ENCODE data around the gene HMOX1.
"Not testable (repeated sequence)": the region's sequence is repeated elsewhere in the genome, so short reads cannot be mapped to it uniquely, and the experiment has no call there.

The HMOX1 gene

DNA sequence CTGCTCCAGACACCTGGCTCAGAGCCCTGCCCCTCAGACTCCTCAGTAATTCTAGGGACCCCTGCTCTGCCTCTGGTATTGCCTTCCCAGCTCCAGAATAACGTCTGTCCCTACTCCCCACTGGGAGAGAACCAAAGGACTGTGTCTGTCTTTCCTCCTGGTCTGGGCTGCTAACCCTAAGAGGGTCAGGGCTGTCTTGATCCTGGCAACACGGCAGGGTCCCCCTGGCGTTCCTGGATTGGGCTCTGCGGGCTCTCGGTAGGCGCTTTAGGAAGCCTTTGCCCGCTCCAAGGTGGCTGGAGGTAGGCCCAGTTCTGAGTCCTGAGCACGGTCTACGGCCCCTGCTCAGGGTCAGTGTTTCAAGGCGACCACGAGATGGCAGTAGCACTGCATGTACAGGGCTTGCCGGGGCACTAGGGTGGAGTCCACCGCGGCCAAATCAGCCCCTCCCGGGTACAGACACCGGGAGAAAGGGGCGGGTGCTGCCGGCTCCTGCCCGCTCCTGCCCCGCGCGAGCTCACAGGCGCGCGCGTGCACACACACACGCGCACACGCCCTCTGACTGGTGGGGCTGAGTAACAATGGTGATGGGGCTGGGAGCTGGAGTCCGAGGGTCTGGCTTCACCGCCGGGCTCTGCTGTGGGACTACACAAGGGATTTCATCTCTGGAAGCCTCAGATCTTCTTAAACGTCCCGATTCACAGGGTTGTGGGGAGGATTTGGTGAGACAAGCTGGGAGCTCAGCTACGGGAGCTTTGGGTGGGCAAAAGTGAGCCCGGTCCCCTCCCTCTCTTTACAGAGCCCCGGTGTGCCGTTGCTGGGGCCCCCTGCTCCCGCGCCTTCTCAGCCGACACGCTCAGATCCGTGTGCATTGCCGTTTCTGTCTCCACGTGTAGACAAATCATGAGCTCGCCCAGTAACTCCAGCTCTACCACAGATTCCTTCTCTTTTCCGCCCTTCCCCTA, 30.1 kb upstream of the HMOX1 start:
- peak; percentile 89 for DNase-seq

DNA sequence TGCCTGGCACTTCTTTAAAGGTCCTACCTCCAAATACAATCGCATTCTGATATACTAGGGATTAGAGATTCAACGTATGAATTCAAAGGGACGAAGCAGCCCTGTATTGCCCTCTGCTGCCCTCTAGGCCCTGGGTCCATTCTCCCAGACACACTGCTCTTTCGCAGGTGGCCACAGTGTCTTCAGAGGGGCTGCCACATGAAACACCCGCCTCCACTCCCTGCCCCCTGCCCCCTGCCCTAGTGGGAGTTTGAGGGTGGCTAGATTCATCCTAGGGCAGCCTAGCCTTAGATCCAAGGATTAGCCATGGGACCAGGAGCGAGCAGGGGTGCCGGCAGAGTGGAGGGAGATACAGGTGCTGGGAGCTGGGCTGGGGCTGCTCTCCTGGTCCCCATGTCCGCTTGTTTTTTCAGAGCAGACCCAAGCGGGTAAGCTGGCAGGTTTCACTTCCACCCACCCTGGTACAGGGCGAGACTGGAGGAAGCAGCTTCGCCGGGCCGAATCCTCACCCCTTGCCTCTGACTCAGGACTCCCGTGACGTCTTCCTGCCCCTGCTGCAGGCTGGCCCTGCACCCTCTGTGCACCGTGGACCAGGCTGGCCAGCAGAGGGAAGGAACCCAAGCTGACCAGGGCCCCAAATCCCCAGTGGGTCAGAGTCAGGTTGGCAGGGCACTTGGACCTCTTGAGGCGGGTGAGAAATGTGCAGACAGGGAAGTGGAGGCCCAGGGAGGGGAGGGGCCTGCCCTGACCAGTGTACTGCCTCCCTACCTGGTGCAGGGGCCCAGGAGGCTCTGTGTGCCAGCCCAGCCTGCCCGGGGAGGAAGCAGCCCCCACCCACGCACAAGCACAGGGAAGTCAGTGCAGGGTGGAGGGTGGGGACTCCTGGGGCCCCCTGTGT, 28.4 kb upstream of the HMOX1 start:
- DNase-seq: peak; percentile 41

DNA sequence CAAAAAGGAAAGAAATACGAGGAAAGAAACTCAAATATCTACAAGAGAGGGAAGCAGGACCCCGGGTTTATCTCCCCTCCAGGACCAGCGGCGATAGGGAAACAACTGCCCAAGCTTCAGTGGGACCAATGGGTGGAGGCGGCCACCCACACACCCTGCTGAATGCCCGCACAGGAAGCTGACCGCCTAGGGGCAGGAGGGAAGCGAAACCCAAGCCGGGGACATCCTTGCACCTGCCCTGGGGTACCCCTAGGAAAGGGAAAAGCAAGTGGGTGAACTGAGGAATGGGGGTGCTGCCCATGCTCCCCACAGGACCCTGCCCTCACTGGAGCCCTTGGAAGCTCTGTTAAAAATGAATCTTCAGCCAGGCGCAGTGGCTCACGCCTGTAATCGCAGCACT, 27.6 kb upstream of the HMOX1 start:
- no peak for DNase-seq

DNA sequence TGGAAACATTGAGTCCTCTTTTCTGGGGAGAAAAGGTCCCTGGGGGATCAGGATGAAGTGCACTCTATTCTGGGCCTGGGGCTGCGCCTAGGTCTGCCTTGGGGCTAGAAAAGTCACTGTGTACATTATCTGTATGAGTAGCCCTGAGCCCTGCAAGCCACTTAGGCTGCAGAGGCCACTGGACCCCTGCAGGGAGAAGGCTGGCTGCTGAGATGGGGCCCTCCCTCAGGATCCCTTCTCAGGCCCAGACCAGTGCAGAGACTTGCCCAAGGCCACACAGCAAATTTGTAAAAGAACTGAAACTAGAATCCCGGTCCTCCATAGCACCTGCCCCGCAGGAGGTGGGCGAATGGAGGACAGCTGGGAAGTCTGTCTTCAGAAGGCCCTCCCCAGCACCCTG, 26.8 kb upstream of the HMOX1 start:
- no peak for DNase-seq

DNA sequence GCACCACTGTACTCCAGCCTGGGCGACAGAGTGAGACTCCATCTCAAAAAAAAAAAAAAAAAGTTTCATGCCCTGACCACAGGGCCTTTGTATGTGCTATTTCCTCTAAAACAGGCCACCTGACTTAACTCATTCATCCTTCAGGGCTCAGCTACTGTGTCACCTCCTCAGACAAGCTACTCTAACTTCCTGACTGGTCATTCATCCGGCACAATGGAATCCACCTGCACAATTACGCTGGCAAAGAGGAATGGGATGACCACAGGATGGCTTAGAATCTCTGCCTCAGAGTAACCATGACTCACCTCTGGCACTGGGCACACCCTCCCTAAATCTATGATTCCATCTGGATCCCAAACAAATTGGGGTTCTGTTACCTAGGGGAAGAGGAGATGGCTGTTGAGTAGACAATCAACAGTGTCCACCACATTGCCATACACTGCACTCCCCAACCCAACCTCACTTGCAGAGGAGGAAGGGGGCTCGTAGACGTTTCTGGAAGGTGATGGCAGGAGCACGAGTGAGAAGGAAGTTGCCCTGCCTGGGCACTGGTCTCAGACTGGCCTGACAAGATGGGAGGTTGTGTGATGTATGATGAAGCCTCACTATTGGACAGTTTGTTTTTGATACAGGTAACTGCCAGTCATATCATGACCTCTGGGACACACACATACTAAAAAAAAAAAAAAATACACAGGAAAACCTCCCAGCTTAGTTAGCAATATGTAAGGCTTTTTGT, 22.8 kb upstream of the HMOX1 start:
- DNase-seq: no peak

DNA sequence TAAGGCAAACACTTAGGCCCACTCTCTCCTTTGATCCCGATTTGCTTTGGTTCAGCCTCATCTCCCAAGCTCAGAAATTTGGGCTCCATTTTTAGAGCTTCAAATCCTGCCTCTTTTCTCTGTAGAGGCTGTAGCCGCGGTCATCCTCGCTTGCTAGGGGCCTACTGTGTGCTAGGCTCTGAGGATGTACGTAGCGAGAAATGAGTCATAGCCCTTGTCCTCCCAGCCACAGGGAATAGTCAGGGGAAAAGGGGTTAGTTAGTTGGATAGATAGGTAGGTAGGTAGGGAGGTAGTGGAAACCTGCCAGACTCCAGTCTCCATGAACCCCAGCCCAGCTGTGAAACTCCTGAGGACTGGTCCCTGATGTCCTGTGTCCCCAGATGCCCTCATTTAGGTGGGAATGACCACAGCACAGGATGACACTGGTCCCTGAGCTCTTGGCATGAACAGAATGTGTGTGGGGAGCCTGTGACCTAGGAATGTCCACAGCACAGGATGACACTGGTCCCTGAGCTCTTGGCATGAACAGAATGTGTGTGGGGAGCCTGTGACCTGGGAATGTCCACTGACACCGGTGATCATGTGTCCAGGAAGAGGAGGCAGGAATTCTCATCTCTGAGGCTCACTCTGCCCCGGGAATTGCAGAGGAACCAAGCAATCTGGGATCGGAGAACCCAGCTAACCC, 21.4 kb upstream of the HMOX1 start:
- no peak for DNase-seq

DNA sequence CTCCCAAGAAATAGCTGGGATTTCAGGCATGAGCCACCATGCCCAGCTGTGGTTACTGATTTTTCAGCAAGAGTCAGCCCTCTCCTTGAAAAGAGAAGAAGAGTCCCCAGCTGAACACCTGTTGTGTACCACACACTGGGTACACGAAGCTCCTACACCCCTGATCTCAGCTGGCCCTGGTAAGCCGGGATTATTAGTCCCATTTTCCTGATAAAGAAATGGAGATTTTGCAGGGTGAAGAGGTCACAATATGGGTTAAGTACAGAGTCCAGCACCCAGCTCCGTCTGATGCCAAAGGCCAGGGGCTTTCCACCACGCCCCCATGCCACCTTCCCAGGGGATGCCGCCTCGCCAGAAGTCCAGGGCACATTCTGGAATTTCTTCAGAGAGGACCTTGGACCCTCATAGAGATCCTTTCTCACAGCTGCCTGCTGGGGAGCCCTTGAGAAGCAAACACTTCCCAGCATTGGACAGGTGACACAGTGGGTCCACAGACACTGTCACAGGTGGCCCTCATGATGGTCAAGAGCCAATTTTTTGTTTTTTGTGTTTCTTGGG, 19.8 kb upstream of the HMOX1 start:
- no peak for DNase-seq

DNA sequence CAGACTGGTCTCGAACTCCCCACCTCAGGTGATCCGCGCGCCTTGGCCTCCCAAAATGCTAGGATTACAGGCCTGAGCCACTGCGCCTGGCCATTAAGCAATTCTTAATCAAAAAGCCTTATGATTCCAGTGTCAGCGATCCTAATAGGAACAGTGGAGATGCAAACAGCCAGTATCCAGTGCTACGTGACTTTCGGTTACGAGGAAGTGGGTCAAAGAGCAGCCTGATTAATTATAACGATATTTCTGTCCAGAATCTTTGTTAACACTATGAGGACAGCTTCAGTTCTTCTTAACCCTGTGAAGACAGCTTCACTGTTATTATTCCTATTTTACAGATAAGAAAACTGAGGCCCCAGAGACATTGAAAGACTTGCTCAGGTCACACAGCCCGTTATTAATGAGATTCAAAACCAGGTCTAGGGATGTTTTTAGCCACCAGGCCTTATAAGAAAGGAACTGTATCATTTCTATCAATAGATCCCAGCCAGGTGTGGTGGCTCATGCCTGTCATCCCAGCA, 17.3 kb upstream of the HMOX1 start:
- no peak for DNase-seq

DNA sequence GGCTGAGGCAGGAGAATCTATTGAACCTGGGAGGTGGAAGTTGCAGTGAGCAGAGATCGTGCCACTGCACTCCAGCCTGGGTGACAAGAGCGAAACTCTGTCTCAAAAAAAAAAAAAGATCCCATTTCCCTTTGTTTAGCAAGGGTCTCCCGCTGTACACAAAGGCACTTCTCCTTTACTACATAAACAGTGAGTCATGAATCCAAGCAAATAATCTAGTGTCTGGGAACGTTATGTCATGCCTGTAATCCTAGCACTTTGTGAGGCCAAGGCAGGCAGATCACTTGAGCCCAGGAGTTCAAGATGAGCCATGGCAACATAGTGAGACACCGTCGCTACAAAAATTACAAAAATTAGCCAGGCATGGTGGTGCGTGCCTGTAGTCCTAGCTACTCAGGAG, 16.7 kb upstream of the HMOX1 start:
- not testable (repeated sequence) for DNase-seq

DNA sequence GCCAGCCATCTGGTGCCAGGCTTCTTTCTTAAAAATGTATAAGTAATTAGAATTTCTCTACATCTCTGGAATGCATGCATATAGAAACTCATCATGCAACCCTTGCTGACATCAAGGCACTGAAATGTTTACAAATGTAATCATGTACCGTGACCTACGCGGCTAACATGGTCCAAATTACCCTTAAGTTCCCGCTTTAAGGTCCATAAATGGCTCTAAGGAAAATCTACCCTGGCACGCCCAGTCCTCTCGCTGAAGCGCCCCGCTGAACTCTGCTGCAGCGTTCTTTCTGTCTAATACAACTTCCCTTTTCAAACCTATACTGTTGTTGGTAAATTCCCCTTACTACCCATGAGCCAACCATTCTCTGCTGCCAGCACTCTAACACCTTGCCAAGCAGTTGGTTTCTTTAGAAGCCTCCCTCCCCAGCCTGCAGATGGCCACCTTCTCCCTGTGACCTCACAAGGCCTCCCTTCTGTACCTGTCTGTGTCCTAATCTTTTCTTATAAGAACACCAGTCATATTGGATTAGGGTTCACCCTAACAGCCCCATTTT, 13.5 kb upstream of the HMOX1 start:
- peak; percentile 7 for DNase-seq

DNA sequence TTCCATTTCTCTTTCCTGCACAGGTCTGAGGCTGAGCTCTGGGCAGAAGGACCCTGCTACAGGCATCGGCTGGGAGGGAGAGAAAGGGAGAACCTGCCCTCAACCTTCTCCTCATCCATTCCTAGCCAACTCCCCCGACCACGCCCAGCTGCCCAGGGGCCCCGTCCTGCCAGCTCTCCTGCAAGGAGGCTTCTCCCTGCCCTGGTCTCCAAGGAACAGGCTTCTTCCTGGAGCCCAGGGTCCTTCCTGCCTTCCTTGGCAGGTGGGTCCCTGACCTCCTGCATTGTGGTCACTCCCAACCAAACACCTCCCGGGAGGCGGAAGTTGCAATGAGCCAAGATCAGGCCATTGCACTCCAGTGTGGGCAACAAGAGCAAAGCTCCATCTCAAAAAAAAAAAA, 12.5 kb upstream of the HMOX1 start:
- no peak for DNase-seq

DNA sequence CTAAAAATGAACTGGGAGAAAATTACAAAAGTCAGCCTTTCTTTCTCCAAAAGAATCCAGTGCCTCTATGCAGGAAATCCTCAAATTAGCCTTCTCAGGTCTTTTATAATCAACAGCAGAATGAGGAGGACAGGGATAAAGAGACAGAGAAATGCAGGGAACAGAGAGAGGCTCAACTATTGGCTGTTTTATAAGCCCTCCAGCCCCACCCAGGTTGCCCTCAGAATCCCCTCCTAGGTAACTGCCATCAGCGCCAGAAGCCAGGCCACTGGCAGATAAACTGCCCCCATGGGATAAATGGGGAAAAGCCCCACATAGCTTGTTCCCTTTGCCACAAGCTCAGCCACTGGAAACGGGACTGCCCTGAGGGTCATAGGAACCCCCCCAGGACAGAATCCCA, 10.9 kb upstream of the HMOX1 start:
- DNase-seq: no peak

DNA sequence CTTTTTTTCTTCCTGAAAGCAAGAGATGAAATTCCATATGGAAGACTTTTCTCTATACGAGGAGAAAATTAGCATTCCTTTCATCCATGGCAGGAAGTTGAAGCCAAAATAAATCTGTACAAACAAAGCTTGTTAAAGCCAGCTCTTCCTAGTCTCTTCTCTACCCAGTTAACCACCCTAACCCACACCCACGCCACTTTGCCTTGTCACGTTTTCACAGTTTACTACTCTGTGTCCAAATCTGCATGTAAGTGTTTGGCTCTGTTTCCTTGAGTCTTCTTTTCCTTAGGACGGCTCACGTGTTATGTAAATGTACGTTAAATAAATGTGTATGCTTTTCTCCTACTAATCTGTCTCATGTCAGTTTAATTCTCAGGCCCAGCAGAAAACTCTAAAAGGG, 7.1 kb upstream of the HMOX1 start:
- no peak for DNase-seq

DNA sequence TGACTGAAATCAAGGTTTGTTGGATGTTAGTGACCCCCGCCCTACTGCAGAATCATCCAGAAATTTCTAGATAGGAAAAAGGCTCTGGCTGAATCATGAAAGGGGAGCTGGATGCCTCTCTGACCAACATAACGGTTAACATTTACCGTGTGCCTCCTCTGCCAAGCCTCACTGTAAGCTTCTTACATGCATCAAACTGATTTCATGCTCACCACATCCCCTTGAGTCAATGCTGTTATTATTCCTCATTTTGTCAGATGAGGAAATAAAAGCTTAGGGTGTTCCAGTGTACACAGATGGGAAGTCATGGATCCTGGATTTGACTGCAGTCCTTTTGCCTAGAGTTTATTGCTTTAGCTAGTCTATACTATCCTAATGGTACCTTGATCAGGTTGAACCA, 5.9 kb upstream of the HMOX1 start:
- no peak for DNase-seq

DNA sequence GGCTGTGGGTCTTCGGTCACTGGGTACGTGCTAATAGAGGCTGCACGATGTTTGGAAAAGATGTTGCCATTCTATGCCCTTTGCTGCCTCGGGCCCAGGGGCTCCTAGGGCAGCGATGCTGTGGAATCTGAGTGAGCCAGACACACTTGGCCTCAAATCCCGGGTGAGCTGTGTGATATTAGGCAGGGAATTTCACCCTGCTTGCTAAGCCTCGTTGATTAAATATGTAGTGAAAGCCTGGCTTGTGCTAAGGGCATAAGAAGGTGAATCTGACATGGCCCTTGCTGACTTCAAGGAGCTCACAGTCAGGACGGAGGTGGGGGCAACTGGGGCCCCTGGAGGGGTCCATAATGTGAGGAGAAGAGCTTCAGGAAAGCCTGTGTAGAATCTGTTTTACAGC, 5.4 kb upstream of the HMOX1 start:
- DNase-seq: no peak

DNA sequence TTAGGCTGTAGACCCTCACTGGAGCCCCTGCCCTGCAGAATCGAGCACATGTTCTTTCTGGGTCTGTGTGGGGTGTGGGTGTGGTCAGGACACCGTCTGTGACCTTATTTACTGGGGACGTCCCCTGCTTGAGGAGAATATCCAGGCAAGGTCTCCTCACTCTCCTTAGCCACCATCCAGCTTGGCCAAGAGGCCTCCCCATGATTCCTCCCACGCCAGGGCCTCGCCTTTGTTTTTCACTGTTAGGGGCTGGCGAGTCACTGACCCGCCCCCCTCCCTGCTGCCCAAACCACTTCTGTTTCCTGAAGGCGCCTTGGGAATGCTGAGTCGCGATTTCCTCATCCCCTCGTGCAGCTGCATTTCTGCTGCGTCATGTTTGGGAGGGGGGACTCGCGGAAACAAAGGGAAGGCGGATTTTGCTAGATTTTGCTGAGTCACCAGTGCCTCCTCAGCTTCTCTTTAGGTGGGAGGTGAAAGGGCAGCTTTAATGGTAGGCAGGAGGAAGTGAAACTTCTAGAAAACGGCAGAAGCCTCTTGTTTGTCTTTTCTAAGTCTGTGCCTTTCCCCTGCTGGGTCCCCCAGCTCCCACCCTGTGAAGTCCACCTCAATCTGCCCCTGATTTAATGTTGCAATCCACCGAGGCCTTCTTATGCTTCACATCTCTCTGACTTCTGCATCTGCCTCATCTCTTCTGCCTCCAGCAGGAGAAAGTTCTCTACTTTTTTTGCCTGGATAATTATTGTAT, 4.0 kb upstream of the HMOX1 start:
- peak; percentile 58 for DNase-seq

DNA sequence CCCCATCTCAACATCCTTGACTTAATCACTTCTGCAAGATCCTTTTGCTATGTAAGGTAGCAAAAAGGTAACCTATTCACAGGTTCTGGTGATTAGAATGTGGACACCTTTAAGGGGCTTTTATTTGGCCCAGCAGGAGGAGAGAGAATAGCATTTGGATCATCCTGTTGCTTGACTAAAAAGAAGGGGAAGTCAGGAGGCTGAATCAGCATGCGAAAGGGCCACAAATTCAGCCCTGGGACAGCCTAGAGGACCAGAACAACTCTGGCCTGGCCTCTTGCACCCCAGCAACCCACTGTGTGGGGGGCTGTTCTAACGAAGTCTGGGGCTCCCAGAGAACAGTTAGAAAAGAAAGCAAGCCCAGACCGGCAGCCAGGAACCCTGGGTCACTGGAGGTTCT, 3.2 kb upstream of the HMOX1 start:
- DNase-seq: no peak

DNA sequence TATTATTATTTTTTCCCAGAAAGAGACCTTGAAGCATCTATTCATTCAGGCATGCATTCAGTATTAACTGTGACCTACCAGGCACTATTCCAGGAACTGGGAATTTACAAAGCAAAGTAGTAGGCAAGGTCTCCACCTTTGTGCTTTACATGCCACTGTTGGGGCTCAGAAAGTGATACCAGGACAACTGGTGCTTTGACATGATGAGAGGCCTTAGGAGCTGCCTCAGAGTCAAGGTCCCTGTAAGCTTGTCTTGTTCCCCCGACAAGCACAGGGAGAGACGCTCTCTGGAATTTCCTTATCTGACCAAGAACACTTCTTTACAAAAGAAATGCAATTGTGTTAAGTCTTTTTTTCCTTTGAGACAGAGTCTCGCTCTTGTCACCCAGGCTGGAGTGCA, 2.3 kb upstream of the HMOX1 start:
- DNase-seq: no peak

DNA sequence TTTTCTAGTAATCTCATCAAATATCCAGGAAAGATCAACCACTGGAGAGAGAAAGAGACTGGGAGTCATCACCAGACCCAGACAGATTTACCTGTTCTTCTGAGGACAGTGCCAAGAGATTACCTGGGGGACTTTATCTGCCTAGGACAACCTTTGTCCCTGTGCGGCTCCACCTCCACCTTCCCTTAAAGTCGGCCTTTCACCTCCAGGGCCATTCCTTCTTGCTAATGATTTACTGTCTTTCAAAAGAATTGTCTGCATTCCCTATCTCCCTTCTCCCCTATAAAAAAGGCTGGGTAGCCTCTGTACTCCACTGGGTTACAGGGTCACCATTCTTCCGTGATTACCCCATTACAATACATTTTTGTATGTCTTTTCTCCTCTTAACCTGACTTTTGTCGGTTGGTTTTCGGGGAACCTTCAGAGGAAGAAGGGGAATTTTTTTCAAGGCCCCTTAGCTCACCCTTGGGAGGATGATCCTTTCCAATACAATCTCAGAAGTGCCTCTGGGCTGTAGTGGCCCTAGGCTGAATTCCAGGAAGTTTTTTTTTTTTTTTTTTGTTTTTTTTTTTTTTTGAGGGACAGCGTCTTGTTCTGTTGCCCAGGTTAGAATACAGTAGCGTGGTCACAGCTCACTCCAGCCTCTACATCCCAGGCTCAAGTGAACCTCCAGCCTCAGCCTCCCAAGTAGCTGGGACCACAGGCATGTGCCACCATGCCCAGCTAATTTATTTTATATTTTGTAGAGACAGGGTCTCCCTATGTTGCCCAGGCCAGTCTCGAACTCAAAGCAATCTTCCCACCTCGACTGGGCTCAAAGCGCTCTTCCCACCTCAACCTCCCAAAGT, 1.5 kb upstream of the HMOX1 start:
- DNase-seq: no peak

DNA sequence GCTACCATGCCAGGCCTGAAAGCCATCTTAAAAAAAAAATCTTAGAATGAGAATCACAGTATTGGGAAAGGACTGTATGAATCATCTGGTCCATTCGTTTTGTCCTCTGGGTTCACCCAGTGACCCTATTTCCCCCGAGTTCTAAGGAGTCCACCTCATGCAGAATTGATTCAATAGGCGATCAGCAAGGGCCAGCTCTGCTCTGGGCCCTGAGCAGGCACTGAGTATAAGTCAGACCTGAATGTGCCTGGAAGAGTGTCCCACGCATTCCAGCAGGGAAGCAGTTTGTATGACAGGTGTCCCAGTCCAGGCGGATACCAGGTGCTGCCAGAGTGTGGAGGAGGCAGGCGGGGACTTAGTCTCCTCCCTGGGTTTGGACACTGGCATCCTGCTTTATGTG, 883 bp upstream of the HMOX1 start:
- no peak for DNase-seq
